ENCODE results near the gene RNF167. TPM values are rescaled to one million over a fixed set of nuclear protein-coding genes. Genes with fewer than 3 reads are reported as not detected.

Gene RNF167
- total RNA-seq, 2 donors from 2014 or later = 23.1 to 37.6 TPM

GRCh38 chr17:4973256-4974114, 33.4 kb downstream of the RNF167 start:
- H3K36me3 ChIP-seq (replicated peaks in 1 of 2; ENCODE audit: insufficient read depth in 1 of 2, low read depth in 2 of 2) = peaks cover 0 to 6% of the 10 kb centered on the region in 2 donors
- no peaks in the 10 kb centered on the region for H3K27me3 ChIP-seq
- H3K9me3 ChIP-seq = no peaks in the 10 kb centered on the region
- no peak for DNase-seq
- 84 to 89% methylated on average over 10 of the region's 10 CpGs for WGBS, 2 donors
- intact Hi-C loops (cut with DNase I) = no loop called here
- H3K4me3 ChIP-seq = no peak overlapping the region
- TF ChIP-seq CTCF (IDR thresholded peaks at IDR 0.05) (no peak), POLR2A (IDR thresholded peaks at IDR 0.05) (no peak)
- H3K4me1 ChIP-seq = peaks cover 18% of the 10 kb centered on the region
- H3K27ac ChIP-seq = no peak overlapping the region
- no peak for ATAC-seq

GRCh38 chr17:4974115-4974670, 34.1 kb downstream of the RNF167 start:
- no peak overlapping the region for H3K27ac ChIP-seq
- DNase-seq (no peak), ATAC-seq (no peak)
- H3K27me3 ChIP-seq = no peaks in the 10 kb centered on the region
- WGBS, 2 donors = 82 to 88% methylated on average over 9 of the region's 9 CpGs
- intact Hi-C loops (cut with DNase I) = no loop called here
- H3K4me1 ChIP-seq = peaks cover 11% of the 10 kb centered on the region
- TF ChIP-seq CTCF (IDR thresholded peaks at IDR 0.05) (no peak), POLR2A (IDR thresholded peaks at IDR 0.05) (no peak)
- H3K9me3 ChIP-seq = no peaks in the 10 kb centered on the region
- H3K36me3 ChIP-seq (replicated peaks in 1 of 2; ENCODE audit: insufficient read depth in 1 of 2, low read depth in 2 of 2) = peaks cover 0 to 6% of the 10 kb centered on the region in 2 donors
- no peak overlapping the region for H3K4me3 ChIP-seq

- H3K36me3 ChIP-seq (replicated peaks in 1 of 2; ENCODE audit: insufficient read depth in 1 of 2, low read depth in 2 of 2) = peaks cover 0 to 4% of the 10 kb centered on the region in 2 donors
- no peaks in the 10 kb centered on the region for H3K27me3 ChIP-seq
- H3K9me3 ChIP-seq = no peaks in the 10 kb centered on the region
- intact Hi-C loops (cut with DNase I) = no loop called here
- DNase-seq = no peak
- H3K27ac ChIP-seq = no peak overlapping the region
- no peak overlapping the region for H3K4me3 ChIP-seq
- peaks cover 10% of the 10 kb centered on the region for H3K4me1 ChIP-seq
- TF ChIP-seq CTCF (IDR thresholded peaks at IDR 0.05) = no peak
- TF ChIP-seq POLR2A (IDR thresholded peaks at IDR 0.05) = no peak
- ATAC-seq = no peak
These were observed 38.7 kb downstream of the RNF167 start for GRCh38 chr17:4978726-4979125.

- peaks cover 0 to 4% of the 10 kb centered on the region in 2 donors for H3K36me3 ChIP-seq (replicated peaks in 1 of 2; ENCODE audit: insufficient read depth in 1 of 2, low read depth in 2 of 2)
- ATAC-seq = peak; percentile 77
- H3K27ac ChIP-seq = no peak overlapping the region
- TF ChIP-seq POLR2A (IDR thresholded peaks at IDR 0.05) (no peak), CTCF (IDR thresholded peaks at IDR 0.05) (peak; percentile 57 to 86 (median 75))
- H3K4me3 ChIP-seq = no peak overlapping the region
- H3K9me3 ChIP-seq = no peaks in the 10 kb centered on the region
- DNase-seq = peak in 3 of 4 donors; percentile 36 to 66 (median 42)
- H3K27me3 ChIP-seq = no peaks in the 10 kb centered on the region
- H3K4me1 ChIP-seq = peaks cover 7% of the 10 kb centered on the region
- intact Hi-C loops (cut with DNase I) = no loop called here
- WGBS, 2 donors = 32% methylated on average over 6 of the region's 6 CpGs
These were observed 40.7 kb downstream of the RNF167 start for GRCh38 chr17:4980644-4981216.
